SK-N-DZ (cell line): ENCODE measurements around the gene DEPDC1B. TPM values are rescaled to one million over a fixed set of nuclear protein-coding genes. Genes with fewer than 3 reads are reported as not detected.
A peak's percentile ranks its signal among the peaks of the same experiment; 100 is the strongest.
"Not testable (repeated sequence)": the region's sequence is repeated elsewhere in the genome, so short reads cannot be mapped to it uniquely, and the experiment has no call there.

Experiments
- DNase-seq: peaks from one replicate; pipeline ENCODE4 v3.0.0-alpha.2; 2015; ENCODE audit warnings: low spot score
- polyA plus RNA-seq, 2 experiments: library from polyadenylated mRNA; depleted of rRNA; stranded (reverse); fragments of >200 nt; gene quantifications; 2 replicates each; pipeline ENCODE4 v1.2.3, GENCODE V29; 2014

The DEPDC1B gene
- polyA plus RNA-seq (2014; cell fraction: cytosol; rRNA removed): 50.4 and 52.4 TPM in 2 replicates
- polyA plus RNA-seq (2014; cell fraction: nucleus; rRNA removed): 51.1 and 65.7 TPM in 2 replicates

GRCh38 chr5:60699609-60700415, at the start of gene DEPDC1B:
Gene DEPDC1B (minus strand): TSS chr5:60700166. CDS start chr5:60700093, 73 bp downstream.
- peak; percentile 92 for DNase-seq

GRCh38 chr5:60744682-60745081, 44.7 kb upstream of the DEPDC1B start:
- DNase-seq: no peak

GRCh38 chr5:60743511-60744314, 43.7 kb upstream of the DEPDC1B start:
- no peak for DNase-seq

GRCh38 chr5:60740322-60740721, 40.4 kb upstream of the DEPDC1B start:
- DNase-seq: no peak

GRCh38 chr5:60738933-60739332, 39.0 kb upstream of the DEPDC1B start:
- DNase-seq: no peak

- no peak for DNase-seq
Observed at GRCh38 chr5:60738461-60738860, 38.5 kb upstream of the DEPDC1B start.

GRCh38 chr5:60730858-60731257, 30.9 kb upstream of the DEPDC1B start:
- DNase-seq: not testable (repeated sequence)

GRCh38 chr5:60727033-60727679, 27.2 kb upstream of the DEPDC1B start:
- no peak for DNase-seq

- DNase-seq: no peak
Observed at GRCh38 chr5:60724126-60724525, 24.2 kb upstream of the DEPDC1B start.

GRCh38 chr5:60722416-60722815, 22.4 kb upstream of the DEPDC1B start:
- DNase-seq: no peak

- DNase-seq: no peak
Observed at GRCh38 chr5:60719329-60719728, 19.4 kb upstream of the DEPDC1B start.

GRCh38 chr5:60718166-60718892, 18.4 kb upstream of the DEPDC1B start:
- DNase-seq: no peak

GRCh38 chr5:60715201-60715928, 15.4 kb upstream of the DEPDC1B start:
- not testable (repeated sequence) for DNase-seq

- DNase-seq: no peak
Observed at GRCh38 chr5:60712950-60713349, 13.0 kb upstream of the DEPDC1B start.

GRCh38 chr5:60711892-60712291, 11.9 kb upstream of the DEPDC1B start:
- not testable (repeated sequence) for DNase-seq

GRCh38 chr5:60710362-60710761, 10.4 kb upstream of the DEPDC1B start:
- no peak for DNase-seq

GRCh38 chr5:60705144-60705543, 5.2 kb upstream of the DEPDC1B start:
- DNase-seq: no peak

GRCh38 chr5:60703944-60704343, 4.0 kb upstream of the DEPDC1B start:
- DNase-seq: no peak

- no peak for DNase-seq
Observed at GRCh38 chr5:60701321-60701968, 1.5 kb upstream of the DEPDC1B start.

GRCh38 chr5:60700416-60700757, 421 bp upstream of the DEPDC1B start:
- no peak for DNase-seq
